IMR-90 (cell line): ENCODE measurements around the gene NUP62CL. TPM values are rescaled to one million over a fixed set of nuclear protein-coding genes. Genes with fewer than 3 reads are reported as not detected.
"Not testable (repeated sequence)": the region's sequence is repeated elsewhere in the genome, so short reads cannot be mapped to it uniquely, and the experiment has no call there.

Experiments used
- ATAC-seq: fragments of 200-7000 bp; cut with Tn5 transposase; 2 replicates; pipeline ENCODE4 v1.9.1; 2020; ENCODE audit warnings: low read depth, mild to moderate bottlenecking, moderate library complexity
- BruUV-seq: library from RNA; stranded (reverse); fragments of 400-500 nt; replicated peaks from 2 replicates; lab custom pipeline; 2021; lab: Mats Ljungman, UMichigan
- CTCF ChIA-PET: fragments of 300-600 bp; formaldehyde crosslinking; extraction: SDS; loops from one replicate; lab custom pipeline; 2021; ENCODE audit warnings: antibody characterized with exemption; lab: Yijun Ruan, JAX
- POLR2A ChIA-PET: fragments of 300-600 bp; sonication (Branson Sonifier 250); formaldehyde crosslinking; loops from one replicate; lab custom pipeline; 2022; ENCODE audit warnings: antibody characterized with exemption; ENCODE audit not compliant: unreplicated experiment; lab: Charles Lee
- DNase-seq: peaks from one replicate; pipeline ENCODE4 v3.0.0; 2013
- H2AFZ ChIP-seq: replicated peaks from 2 replicates; pipeline ENCODE3; 2013; ENCODE audit warnings: low read length, mild to moderate bottlenecking; ENCODE audit not compliant: poor library complexity
- H2AK5ac ChIP-seq: 2 replicates; pipeline ENCODE4 v1.6.1; 2013; ENCODE audit warnings: low read depth, low read length, inconsistent platforms
- H2AK9ac ChIP-seq: replicated peaks from 2 replicates; pipeline ENCODE3; 2013; ENCODE audit warnings: mild to moderate bottlenecking, low read depth, low read length, moderate library complexity; ENCODE audit not compliant: poor library complexity
- H2BK120ac ChIP-seq: 2 replicates; pipeline ENCODE4 v1.6.1; 2013; ENCODE audit warnings: low read depth, low read length, inconsistent platforms
- H2BK15ac ChIP-seq: 3 replicates; pipeline ENCODE4 v1.6.1; 2013; ENCODE audit warnings: low read depth, low read length, inconsistent platforms
- H2BK20ac ChIP-seq: 2 replicates; pipeline ENCODE4 v1.6.1; 2013; ENCODE audit warnings: low read depth, mild to moderate bottlenecking, inconsistent platforms, low read length, moderate library complexity
- H2BK5ac ChIP-seq: 2 replicates; pipeline ENCODE4 v1.6.1; 2013; ENCODE audit warnings: mild to moderate bottlenecking, low read depth, low read length, inconsistent platforms; ENCODE audit not compliant: poor library complexity, severe bottlenecking
- H3K14ac ChIP-seq: replicated peaks from 2 replicates; pipeline ENCODE4 v1.6.1; 2013; ENCODE audit warnings: low read depth, low read length, inconsistent platforms
- H3K18ac ChIP-seq: 2 replicates; pipeline ENCODE4 v1.6.1; 2013; ENCODE audit warnings: low read depth, low read length, control low read depth
- H3K23ac ChIP-seq: 2 replicates; pipeline ENCODE4 v1.6.1; 2013; ENCODE audit warnings: low read depth, low read length, inconsistent platforms
- H3K27ac ChIP-seq: 2 replicates; pipeline ENCODE4 v1.5.1; 2013; ENCODE audit warnings: mild to moderate bottlenecking, control low read depth, low read length; ENCODE audit not compliant: insufficient read depth
- H3K27me3 ChIP-seq: 2 replicates; pipeline ENCODE4 v1.6.1; 2013; ENCODE audit warnings: low read length; ENCODE audit not compliant: control insufficient read depth, insufficient read depth
- H3K36me3 ChIP-seq: 2 replicates; pipeline ENCODE4 v1.6.1; 2013; ENCODE audit warnings: low read length, mixed read lengths; ENCODE audit not compliant: control insufficient read depth, insufficient read depth
- H3K4ac ChIP-seq: 2 replicates; pipeline ENCODE4 v1.6.1; 2013; ENCODE audit warnings: low read depth, low read length, inconsistent platforms
- H3K4me1 ChIP-seq: 2 replicates; pipeline ENCODE4 v1.6.1; 2013; ENCODE audit warnings: low read length, mixed read lengths; ENCODE audit not compliant: control insufficient read depth, insufficient read depth
- H3K4me2 ChIP-seq: 2 replicates; pipeline ENCODE4 v1.6.1; 2013; ENCODE audit warnings: low read depth, mild to moderate bottlenecking, control low read depth, low read length, moderate library complexity
- H3K4me3 ChIP-seq: 2 replicates; pipeline ENCODE4 v1.5.1; 2013; ENCODE audit warnings: low read depth, mild to moderate bottlenecking, control low read depth, low read length, moderate library complexity; ENCODE audit not compliant: insufficient read depth
- H3K56ac ChIP-seq: 2 replicates; pipeline ENCODE4 v1.6.1; 2013; ENCODE audit warnings: low read length, inconsistent platforms; ENCODE audit not compliant: insufficient read depth; ENCODE audit errors: extremely low read depth
- H3K79me1 ChIP-seq, 2 experiments: 2 replicates each; pipeline ENCODE4 v1.6.1; 2013; ENCODE audit warnings: low read length in 2 of 2, inconsistent platforms in 1 of 2, low read depth in 1 of 2
- H3K9ac ChIP-seq: 2 replicates; pipeline ENCODE4 v1.6.1; 2013; ENCODE audit warnings: low read depth, low read length, control low read depth
- H3K9me1 ChIP-seq: 2 replicates; pipeline ENCODE4 v1.6.1; 2013; ENCODE audit warnings: low read length, inconsistent platforms; ENCODE audit not compliant: insufficient read depth
- H3K9me3 ChIP-seq: 2 replicates; pipeline ENCODE4 v1.6.1; 2013; ENCODE audit warnings: low read length; ENCODE audit not compliant: control insufficient read depth, insufficient read depth
- H4K20me1 ChIP-seq: 2 replicates; pipeline ENCODE4 v1.6.1; 2013; ENCODE audit warnings: low read length, inconsistent platforms; ENCODE audit not compliant: insufficient read depth
- H4K5ac ChIP-seq: 2 replicates; pipeline ENCODE4 v1.6.1; 2013; ENCODE audit warnings: mild to moderate bottlenecking, low read depth, low read length, control low read depth
- H4K8ac ChIP-seq, 2 experiments: 2 replicates each; pipeline ENCODE4 v1.6.1; 2013; ENCODE audit warnings: low read depth in 2 of 2, low read length in 2 of 2, control low read depth in 1 of 2, inconsistent platforms in 1 of 2
- H4K91ac ChIP-seq: 2 replicates; pipeline ENCODE4 v1.6.1; 2013; ENCODE audit warnings: low read depth, low read length, inconsistent platforms; ENCODE audit not compliant: insufficient read depth
- WGBS, 2 experiments: methylation state at CpG; one replicate each; pipeline versions ENCODE4 v1.1.5 to v1.1.7; 2013; ENCODE audit warnings: missing lambda C conversion rate in 2 of 2; ENCODE audit not compliant: insufficient read length in 1 of 2; ENCODE audit errors: extremely low coverage in 2 of 2; 5-methylcytosine and 5-hydroxymethylcytosine counted together
- dilution Hi-C: fragments of 300-500 bp; cut with HindIII; formaldehyde crosslinking; loops from one replicate; pipeline ENCODE4 v1.14.3; 2018; ENCODE audit warnings: low sequenced_read_pairs; ENCODE audit not compliant: unreplicated experiment
- in situ Hi-C: fragments of 300-500 bp; cut with MboI; formaldehyde crosslinking; loops from 3 replicates; pipeline ENCODE4 v1.14.3; 2019; ENCODE audit warnings: low sequenced_read_pairs, inconsistent platforms, mixed read lengths
- intact Hi-C: fragments of 100-400 bp; cut with micrococcal nuclease; formaldehyde crosslinking; loops from 2 replicates; pipeline ENCODE4 v1.10.0; 2022
- polyA plus RNA-seq, 3 experiments: library from polyadenylated mRNA; depleted of rRNA; stranded (reverse); fragments of >200 nt; gene quantifications; 2 replicates each; pipeline ENCODE4 v1.2.3, GENCODE V29; 2012; ENCODE audit warnings: low replicate concordance in 1 of 3
- total RNA-seq: library from RNA; depleted of rRNA; stranded (reverse); fragments of >200 nt; gene quantifications from 2 replicates; pipeline ENCODE4 v1.2.3, GENCODE V29; 2012

The NUP62CL gene
- total and polyA plus RNA-seq, 2 of the 4 experiments (the other 2 are of a cell fraction): not detected

- H2BK5ac ChIP-seq, H3K4me1 ChIP-seq, H3K79me1 ChIP-seq, ATAC-seq, H4K91ac ChIP-seq, H3K27me3 ChIP-seq, H2BK15ac ChIP-seq, H2AFZ ChIP-seq, H3K14ac ChIP-seq, H2BK120ac ChIP-seq, H3K4me3 ChIP-seq, H3K9me1 ChIP-seq, H3K23ac ChIP-seq, H4K20me1 ChIP-seq, H3K4ac ChIP-seq, H2AK9ac ChIP-seq, H4K5ac ChIP-seq, BruUV-seq, dilution Hi-C loops, H3K27ac ChIP-seq, CTCF ChIA-PET, H2BK20ac ChIP-seq, H3K9ac ChIP-seq, H3K18ac ChIP-seq, H3K56ac ChIP-seq, H2AK5ac ChIP-seq, in situ Hi-C loops, H4K8ac ChIP-seq, DNase-seq, POLR2A ChIA-PET, H3K4me2 ChIP-seq, H3K36me3 ChIP-seq, intact Hi-C loops, H3K9me3 ChIP-seq: not testable (repeated sequence)
- WGBS, 2 experiments: no CpG with 5 or more reads among the region's 4 CpGs
Observed at GRCh38 chrX:107157618-107158017, 48.6 kb downstream of the NUP62CL start.

GRCh38 chrX:107155621-107156430, 50.4 kb downstream of the NUP62CL start:
- H3K14ac ChIP-seq, H3K23ac ChIP-seq, H2BK15ac ChIP-seq, H2BK5ac ChIP-seq, H4K8ac ChIP-seq, H3K9ac ChIP-seq, ATAC-seq, H4K5ac ChIP-seq, DNase-seq, H2AFZ ChIP-seq, H3K36me3 ChIP-seq, H4K20me1 ChIP-seq, BruUV-seq, H3K27ac ChIP-seq, H2AK5ac ChIP-seq, H3K4me2 ChIP-seq, H2BK120ac ChIP-seq, H3K9me3 ChIP-seq, intact Hi-C loops, H3K4me3 ChIP-seq, CTCF ChIA-PET, H3K18ac ChIP-seq, in situ Hi-C loops, H3K4ac ChIP-seq, H3K56ac ChIP-seq, H3K4me1 ChIP-seq, H3K9me1 ChIP-seq, H2BK20ac ChIP-seq, dilution Hi-C loops, H4K91ac ChIP-seq, H3K79me1 ChIP-seq, H2AK9ac ChIP-seq, H3K27me3 ChIP-seq, POLR2A ChIA-PET: not testable (repeated sequence)
- no CpG with 5 or more reads among the region's 32 CpGs for WGBS, 2 experiments
